Measurements from ENCODE around the gene CFAP221.

DNA sequence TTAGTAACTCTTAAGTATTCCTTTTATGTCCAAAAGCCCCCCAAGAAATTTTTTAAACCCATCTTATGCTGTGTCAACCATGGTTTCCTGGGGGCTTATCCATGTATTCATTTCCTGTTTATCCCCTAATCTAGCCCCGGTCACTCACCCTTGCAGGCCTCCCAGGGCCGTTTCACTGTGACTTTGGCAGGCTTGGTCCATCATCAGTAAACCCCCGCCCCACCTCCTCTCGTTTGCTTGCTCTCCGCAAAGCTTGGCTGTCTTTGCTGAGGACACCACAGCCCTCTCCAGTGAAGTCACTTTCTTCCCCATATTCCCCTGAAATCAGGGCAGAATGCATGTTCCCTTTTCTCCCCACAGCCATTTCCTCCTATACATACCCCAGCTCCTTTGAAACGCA is 127.5 kb downstream of the CFAP221 start:
- TF ChIP-seq POLR2AphosphoS5 (IDR thresholded peaks at IDR 0.05; ENCODE audit: insufficient read depth, low read depth, low read length) (no peak), EZH2 (IDR thresholded peaks at IDR 0.05; ENCODE audit: borderline replicate concordance, low read depth, low read length, severe bottlenecking) (no peak), POLR2A (IDR thresholded peaks at IDR 0.05; ENCODE audit: low read depth, low read length) (no peak), GATA2 (IDR thresholded peaks at IDR 0.05; ENCODE audit: insufficient read depth, insufficient read length, low read depth, low read length) (no peak)
- TF ChIP-seq, protein P1, sequence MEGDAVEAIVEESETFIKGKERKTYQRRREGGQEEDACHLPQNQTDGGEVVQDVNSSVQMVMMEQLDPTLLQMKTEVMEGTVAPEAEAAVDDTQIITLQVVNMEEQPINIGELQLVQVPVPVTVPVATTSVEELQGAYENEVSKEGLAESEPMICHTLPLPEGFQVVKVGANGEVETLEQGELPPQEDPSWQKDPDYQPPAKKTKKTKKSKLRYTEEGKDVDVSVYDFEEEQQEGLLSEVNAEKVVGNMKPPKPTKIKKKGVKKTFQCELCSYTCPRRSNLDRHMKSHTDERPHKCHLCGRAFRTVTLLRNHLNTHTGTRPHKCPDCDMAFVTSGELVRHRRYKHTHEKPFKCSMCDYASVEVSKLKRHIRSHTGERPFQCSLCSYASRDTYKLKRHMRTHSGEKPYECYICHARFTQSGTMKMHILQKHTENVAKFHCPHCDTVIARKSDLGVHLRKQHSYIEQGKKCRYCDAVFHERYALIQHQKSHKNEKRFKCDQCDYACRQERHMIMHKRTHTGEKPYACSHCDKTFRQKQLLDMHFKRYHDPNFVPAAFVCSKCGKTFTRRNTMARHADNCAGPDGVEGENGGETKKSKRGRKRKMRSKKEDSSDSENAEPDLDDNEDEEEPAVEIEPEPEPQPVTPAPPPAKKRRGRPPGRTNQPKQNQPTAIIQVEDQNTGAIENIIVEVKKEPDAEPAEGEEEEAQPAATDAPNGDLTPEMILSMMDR (IDR thresholded peaks at IDR 0.05; ENCODE audit: extremely low read depth in 1 of 2, insufficient read depth in 1 of 2, low read depth in 1 of 2, low read length in 2 of 2), result no peak

All from endothelial cell of umbilical vein (primary cell).